D341Med (cell line): ENCODE results near the gene GUCA1A.
"Not testable (repeated sequence)": the region's sequence is repeated elsewhere in the genome, so short reads cannot be mapped to it uniquely, and the experiment has no call there.

Experiments
- DNase-seq: peaks from one replicate; pipeline ENCODE4 v3.0.0; 2012; ENCODE audit warnings: low spot score

The GUCA1A gene

GRCh38 chr6:42177514-42178364 is 4.6 kb downstream of the GUCA1A start:
- DNase-seq, result no peak

DNA sequence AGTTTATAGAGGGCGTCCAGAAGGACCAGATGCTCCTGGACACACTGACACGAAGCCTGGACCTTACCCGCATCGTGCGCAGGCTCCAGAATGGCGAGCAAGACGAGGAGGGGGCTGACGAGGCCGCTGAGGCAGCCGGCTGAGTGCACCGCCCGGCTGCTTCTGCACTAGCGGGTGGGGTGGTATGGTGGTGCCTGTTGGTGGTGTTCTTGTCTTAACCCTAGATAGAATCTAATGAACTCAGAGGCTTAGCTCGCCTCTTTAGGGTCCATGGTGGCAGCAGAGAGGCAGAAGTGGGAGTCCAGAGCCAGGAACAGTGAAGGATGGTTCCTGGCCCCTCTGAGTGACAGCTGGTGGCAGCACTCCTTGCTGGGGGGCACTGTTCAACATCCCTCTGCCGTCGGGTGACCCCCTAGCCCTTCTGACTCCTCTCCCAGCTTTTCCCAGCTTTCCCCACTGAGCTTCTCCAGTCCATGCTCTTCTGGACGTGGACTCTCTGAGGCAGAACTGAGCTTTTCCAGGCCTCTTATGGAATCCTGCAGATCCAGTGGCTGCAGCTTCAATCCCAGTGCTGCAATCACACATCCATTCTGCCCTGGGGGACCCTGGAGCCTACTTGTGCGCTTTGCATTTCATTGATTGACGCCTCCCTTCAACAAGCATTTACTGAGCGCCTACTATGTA is 6.2 kb downstream of the GUCA1A start:
- DNase-seq, result no peak

- no peak for DNase-seq
Measured at GRCh38 chr6:42179945-42180313, 6.8 kb downstream of the GUCA1A start.

DNA sequence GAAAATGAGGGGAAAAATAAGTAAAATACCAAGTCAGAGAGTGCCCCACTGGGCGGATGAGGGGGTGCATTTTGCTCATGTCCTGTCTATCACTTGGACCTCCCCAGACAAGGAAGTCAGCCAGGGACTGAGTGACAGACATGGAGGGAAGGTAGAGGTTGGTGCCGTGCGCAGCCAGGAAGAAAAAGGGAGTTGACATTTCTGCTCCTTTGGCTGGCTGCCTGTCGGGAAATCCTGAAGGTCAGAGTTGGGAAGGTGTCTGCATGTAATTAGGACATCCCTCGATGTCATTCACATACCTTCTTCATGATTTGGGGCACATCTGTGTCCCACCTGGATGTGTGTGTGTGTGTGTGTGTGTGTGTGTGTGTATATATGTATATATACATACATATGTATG is 8.9 kb downstream of the GUCA1A start:
- DNase-seq, result no peak

DNA sequence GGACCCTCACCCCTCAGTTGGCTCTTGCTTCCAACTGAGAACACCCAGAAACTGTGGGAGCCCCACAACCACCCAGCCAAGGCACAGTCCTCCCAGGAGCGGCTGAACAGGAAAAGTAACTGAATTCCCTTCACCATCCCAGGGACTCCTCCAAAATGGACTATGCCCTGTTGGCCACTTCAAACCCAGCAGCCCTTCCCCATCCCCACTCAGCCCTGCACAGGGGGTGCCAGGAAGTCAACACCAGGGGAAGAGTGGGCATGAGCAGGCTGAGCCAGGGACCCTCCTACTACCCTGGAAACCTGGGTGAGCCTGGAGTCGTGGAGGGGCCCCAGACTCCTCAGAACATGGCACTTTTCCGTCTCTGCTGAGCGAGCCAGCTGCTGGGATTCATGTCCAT is 11.3 kb downstream of the GUCA1A start:
- DNase-seq, result no peak

DNA sequence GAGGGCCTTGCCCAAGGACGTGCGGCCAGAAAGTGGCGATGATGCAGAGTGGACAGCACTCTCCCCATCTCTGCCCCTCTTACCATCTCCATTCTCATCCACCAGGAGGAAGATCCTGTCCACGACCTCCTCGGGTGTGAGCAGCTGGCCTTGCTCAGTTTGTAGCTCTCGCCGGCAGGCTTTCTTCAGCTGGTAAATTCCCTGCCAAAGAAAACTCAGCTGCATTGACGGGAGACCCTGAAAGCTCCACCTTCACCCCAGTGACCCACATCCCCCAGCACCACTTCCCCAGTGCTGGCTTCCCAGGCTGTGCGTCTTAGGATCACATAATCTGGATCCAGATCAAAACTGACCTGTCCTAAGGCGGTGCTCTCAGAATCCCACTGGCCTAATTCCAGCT is 12.4 kb downstream of the GUCA1A start:
- no peak for DNase-seq

- DNase-seq, result no peak
Measured at GRCh38 chr6:42188406-42188805, 15.2 kb downstream of the GUCA1A start.

DNA sequence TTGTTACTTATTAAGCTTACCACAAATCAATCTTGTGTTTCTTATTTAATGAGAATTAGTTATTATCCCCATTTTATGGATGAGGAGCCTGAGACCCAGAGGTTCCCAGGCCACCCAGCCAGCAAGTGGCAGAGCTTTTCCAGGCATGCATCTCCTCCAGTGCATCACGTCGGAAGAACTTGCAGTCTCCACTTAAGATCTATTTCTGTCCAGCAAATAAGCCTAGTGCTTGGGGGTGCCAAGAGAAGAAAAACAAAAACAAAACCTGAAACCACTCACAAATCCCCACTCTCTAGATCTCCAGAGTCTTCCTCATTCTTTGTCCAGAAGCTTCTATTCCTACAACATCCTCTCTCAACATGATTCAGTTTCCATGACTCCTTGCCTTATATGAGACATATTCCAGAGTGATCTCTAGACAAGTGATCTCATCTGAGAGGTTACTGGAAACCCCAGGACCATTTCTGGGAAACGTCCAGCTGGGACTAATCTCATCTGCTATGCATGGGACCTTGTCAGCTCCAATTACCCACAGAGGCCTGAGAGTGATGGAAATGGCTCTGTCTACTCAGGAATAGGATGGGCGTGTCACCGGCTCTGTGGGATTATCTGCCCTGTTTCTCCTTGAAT is 17.5 kb downstream of the GUCA1A start:
- no peak for DNase-seq

DNA sequence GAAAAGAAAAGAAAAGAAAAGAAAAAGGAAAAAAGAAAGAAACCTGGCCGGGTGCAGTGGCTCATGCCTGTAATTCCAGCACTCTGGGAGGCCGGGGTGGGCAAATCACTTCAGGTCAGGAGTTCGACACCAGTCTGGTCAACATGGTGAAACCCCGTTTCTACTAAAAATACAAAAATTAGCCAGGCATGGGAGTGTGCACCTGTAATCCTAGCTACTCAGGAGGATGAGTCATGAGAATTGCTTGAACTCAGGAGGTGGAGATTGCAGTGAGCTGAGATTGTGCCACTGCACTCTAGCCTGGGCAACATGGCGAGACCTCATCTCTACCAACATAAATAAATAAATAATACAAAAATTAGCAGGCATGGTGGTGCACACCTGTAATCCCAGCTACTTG is 19.2 kb downstream of the GUCA1A start:
- not testable (repeated sequence) for DNase-seq

GRCh38 chr6:42193491-42193894 is 20.3 kb downstream of the GUCA1A start:
- DNase-seq, result no peak

DNA sequence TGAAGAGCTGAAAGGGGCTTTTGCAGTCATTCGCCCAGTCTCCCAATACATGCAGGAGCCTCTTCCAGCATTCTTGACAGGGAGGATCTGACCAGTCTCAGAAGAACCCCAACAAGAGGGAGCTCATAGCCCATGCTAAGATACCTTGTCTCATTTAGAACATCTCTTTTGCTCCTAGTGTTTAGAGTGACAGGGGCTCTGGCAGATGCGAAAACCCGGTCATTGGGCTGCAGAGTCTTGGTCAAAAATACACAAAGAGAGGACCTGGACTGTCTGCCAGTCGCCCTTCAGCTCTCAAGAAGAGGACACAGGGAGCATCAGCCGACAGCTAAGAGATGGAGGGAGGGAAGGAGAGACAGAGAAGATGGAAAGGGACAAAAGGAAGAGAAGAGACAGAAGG is 20.9 kb downstream of the GUCA1A start:
- no peak for DNase-seq

DNA sequence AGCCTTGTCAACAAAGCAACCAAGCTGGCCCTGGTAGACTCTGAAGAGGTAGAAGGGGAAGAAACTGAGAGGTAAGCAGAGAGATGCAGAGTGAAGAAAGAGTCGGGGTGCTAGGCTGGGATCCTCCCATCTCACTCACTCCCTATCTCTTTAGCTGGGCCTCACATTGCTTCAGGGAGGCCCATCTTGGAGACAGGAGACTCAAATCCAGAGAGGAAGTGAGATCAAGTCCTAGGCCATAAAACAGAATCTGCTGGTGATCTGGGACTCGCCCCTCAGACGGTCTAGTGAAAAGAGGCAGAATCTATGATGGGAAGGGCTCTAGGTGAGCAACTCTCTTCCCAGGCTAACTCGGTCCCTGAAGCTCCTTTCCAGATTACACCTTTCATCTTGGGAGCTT is 22.3 kb downstream of the GUCA1A start:
- no peak for DNase-seq

- DNase-seq, result peak; percentile 69
Measured at GRCh38 chr6:42197555-42198362, 24.6 kb downstream of the GUCA1A start.

GRCh38 chr6:42199106-42199981 is 26.2 kb downstream of the GUCA1A start:
- DNase-seq, result no peak

GRCh38 chr6:42200035-42200434 is 26.9 kb downstream of the GUCA1A start:
- no peak for DNase-seq

- DNase-seq, result no peak
Measured at GRCh38 chr6:42201382-42201781, 28.2 kb downstream of the GUCA1A start.

DNA sequence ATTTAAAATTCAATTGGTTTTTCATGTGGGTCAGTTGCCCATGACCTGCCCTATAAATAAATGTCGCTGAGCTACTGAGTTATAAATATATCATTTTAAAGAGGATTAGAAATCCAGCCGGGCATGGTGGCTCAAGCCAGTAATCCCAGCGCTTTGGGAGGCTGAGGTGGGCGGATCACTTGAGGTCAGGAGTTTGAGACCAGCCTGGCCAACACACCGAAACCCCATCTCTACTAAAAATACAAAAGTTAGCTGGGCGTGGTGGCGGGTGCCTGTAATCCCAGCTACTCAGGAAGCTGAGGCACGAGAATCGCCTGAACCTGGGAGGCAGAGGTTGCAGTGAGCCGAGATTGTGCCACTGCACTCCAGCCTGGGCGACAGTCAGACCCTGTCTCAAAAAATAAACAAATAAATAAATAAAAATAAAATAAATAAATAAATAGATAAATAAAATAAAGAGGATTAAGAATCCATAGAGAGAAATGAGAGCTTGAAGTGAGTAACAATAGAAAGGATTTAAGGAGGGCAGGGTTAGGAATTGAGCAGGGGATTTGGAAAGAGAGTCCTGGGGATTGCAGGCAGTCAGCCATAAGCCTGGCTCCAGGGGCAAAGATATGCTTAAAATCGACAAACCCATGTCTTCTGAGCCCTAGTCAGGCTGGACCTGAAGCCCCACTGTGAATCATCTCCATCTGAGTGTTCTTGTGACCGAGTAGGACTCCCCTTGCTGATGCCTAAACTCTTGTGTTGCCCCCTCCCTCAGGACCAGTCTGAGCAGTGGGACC is 29.2 kb downstream of the GUCA1A start:
- DNase-seq, result peak; percentile 67

DNA sequence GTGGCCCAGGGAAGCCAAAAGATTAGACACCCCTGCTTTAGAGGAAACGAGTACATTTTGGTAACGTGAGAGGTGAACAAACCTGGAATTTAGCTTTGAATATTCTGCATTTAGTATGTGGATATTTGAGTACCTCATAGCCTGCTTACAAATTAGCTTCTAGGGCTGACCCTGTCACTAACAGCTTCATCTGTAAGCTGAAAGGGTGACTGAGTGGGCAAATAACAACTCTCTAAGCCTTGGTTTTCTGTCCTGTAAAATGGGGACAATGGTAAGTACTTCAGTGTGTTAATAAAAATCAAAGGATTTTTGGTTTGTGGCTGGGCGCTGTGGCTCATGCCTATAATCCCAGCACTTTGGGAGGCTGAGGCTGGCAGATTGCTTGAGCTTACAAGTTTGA is 30.0 kb downstream of the GUCA1A start:
- no peak for DNase-seq

DNA sequence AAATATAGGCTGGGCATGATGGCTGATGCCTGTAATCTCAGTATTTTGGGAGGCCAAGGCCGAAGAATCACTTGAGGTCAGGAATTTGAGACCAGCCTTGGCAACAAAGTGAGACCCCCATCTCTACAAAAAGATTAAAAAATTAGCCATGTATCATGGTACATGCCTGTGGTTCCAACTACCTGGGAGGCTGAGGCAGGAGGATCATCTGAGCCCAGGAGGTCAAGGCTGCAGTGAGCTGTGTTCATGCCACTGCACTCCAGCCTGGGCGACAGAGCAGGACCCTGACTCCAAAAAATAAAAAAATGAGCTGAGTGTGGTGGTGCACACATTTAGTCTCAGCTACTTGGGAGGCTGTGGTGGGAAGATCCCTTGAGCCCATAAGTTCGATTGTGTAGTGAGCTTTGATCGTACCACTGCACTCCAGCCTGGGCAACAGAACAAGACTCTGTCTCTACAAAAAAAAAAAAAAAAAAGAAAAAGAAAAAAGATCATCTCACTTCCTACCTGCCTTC is 31.7 kb downstream of the GUCA1A start:
- DNase-seq, result no peak

GRCh38 chr6:42207559-42207958 is 34.4 kb downstream of the GUCA1A start:
- DNase-seq, result not testable (repeated sequence)
